ENCODE data around the gene APLP1.
A peak's percentile ranks its signal among the peaks of the same experiment; 100 is the strongest.

The APLP1 gene

GRCh38 chr19:35853038-35853756, 15.2 kb upstream of the APLP1 start:
- DNase-seq = no peak

GRCh38 chr19:35856546-35857149, 11.7 kb upstream of the APLP1 start, which contains the start of gene KIRREL2:
TSS of gene KIRREL2 (plus strand) at chr19:35856911. CDS start at chr19:35857120, 209 bp downstream.
- DNase-seq = peak; percentile 36

GRCh38 chr19:35858311-35858710, 10.1 kb upstream of the APLP1 start:
- DNase-seq = no peak

- no peak for DNase-seq
Observed at GRCh38 chr19:35859414-35859813, 9.0 kb upstream of the APLP1 start.

- no peak for DNase-seq
Observed at GRCh38 chr19:35860436-35860817, 7.9 kb upstream of the APLP1 start.

GRCh38 chr19:35860818-35861639, 7.3 kb upstream of the APLP1 start:
- DNase-seq = no peak

GRCh38 chr19:35861640-35862160, 6.7 kb upstream of the APLP1 start:
- DNase-seq = no peak

GRCh38 chr19:35862528-35862927, 5.8 kb upstream of the APLP1 start:
- no peak for DNase-seq

- no peak for DNase-seq
Observed at GRCh38 chr19:35863018-35863417, 5.4 kb upstream of the APLP1 start.

GRCh38 chr19:35868823-35869326, 501 bp downstream of the APLP1 start:
- DNase-seq = no peak

- peak; percentile 97 for DNase-seq
Observed at GRCh38 chr19:35869327-35870123, 1.2 kb downstream of the APLP1 start.

- peak; percentile 97 for DNase-seq
Observed at GRCh38 chr19:35870124-35870736, 1.9 kb downstream of the APLP1 start.

- no peak for DNase-seq
Observed at GRCh38 chr19:35870798-35871197, 2.4 kb downstream of the APLP1 start.

GRCh38 chr19:35871611-35872010, 3.2 kb downstream of the APLP1 start:
- DNase-seq = no peak

GRCh38 chr19:35872180-35872579, 3.8 kb downstream of the APLP1 start:
- DNase-seq = no peak

- DNase-seq = no peak
Observed at GRCh38 chr19:35874392-35874930, 6.1 kb downstream of the APLP1 start.

- DNase-seq = no peak
Observed at GRCh38 chr19:35879068-35879467, 10.7 kb downstream of the APLP1 start.

- DNase-seq = peak; percentile 91
Observed at GRCh38 chr19:35879770-35880317, 11.5 kb downstream of the APLP1 start.

GRCh38 chr19:35882114-35882832, 13.9 kb downstream of the APLP1 start:
- DNase-seq = peak; percentile 66

- no peak for DNase-seq
Observed at GRCh38 chr19:35883882-35884281, 15.5 kb downstream of the APLP1 start.
